ENCODE results near the gene DOK1.

Gene DOK1

GRCh38 chr2:74511104-74511989 lies 43.2 kb upstream of the DOK1 start:
- H3K27me3 ChIP-seq (replicated peaks; ENCODE audit: control insufficient read depth, insufficient read depth, low read length): peaks cover 2% of the 10 kb centered on the region; the same call in 1 of the 2 replicates
- DNase-seq (ENCODE audit: extremely low read depth, insufficient read length): no peak
- no peak overlapping the region for H3K4me3 ChIP-seq (replicated peaks; ENCODE audit: low read depth, low read length)
- TF ChIP-seq CTCF (IDR thresholded peaks at IDR 0.05; ENCODE audit: insufficient read depth, low read length, poor library complexity, severe bottlenecking): no peak
- no peaks in the 10 kb centered on the region for H3K36me3 ChIP-seq (ENCODE audit: control insufficient read depth, insufficient read depth, low read length)

GRCh38 chr2:74512744-74513604 lies 41.5 kb upstream of the DOK1 start:
- TF ChIP-seq CTCF (IDR thresholded peaks at IDR 0.05; ENCODE audit: insufficient read depth, low read length, poor library complexity, severe bottlenecking): no peak

GRCh38 chr2:74513605-74514367 lies 40.7 kb upstream of the DOK1 start:
- H3K27me3 ChIP-seq (replicated peaks; ENCODE audit: control insufficient read depth, insufficient read depth, low read length): peaks cover 2% of the 10 kb centered on the region; the same call in 1 of the 2 replicates
- TF ChIP-seq CTCF (IDR thresholded peaks at IDR 0.05; ENCODE audit: insufficient read depth, low read length, poor library complexity, severe bottlenecking): no peak
- H3K4me3 ChIP-seq (replicated peaks; ENCODE audit: low read depth, low read length): peak overlapping the region; percentile 46
- H3K36me3 ChIP-seq (ENCODE audit: control insufficient read depth, insufficient read depth, low read length): no peaks in the 10 kb centered on the region
- DNase-seq (ENCODE audit: extremely low read depth, insufficient read length): peak; percentile 33

More at GRCh38 chr2:74512744-74513604, 41.5 kb upstream of the DOK1 start:
- no peak for DNase-seq (ENCODE audit: extremely low read depth, insufficient read length)
- Histone ChIP-seq H3K36me3 (ENCODE audit: control insufficient read depth, insufficient read depth, low read length) (no peaks in the 10 kb centered on the region), H3K4me3 (replicated peaks; ENCODE audit: low read depth, low read length) (no peak overlapping the region), H3K27me3 (replicated peaks; ENCODE audit: control insufficient read depth, insufficient read depth, low read length) (peaks cover 2% of the 10 kb centered on the region; the same call in 1 of the 2 replicates)

- Histone ChIP-seq H3K4me3 (replicated peaks; ENCODE audit: low read depth, low read length) (peak within 1 kb of the TSS; percentile 46), H3K27me3 (replicated peaks; ENCODE audit: control insufficient read depth, insufficient read depth, low read length) (peaks cover 2% of the 10 kb centered on the region; the same call in 1 of the 2 replicates), H3K36me3 (ENCODE audit: control insufficient read depth, insufficient read depth, low read length) (no peaks in the 10 kb centered on the region)
- TF ChIP-seq CTCF (IDR thresholded peaks at IDR 0.05; ENCODE audit: insufficient read depth, low read length, poor library complexity, severe bottlenecking): peak; percentile 12
- no peak for DNase-seq (ENCODE audit: extremely low read depth, insufficient read length)
Observed at GRCh38 chr2:74514368-74515270, 39.9 kb upstream of the DOK1 start, which contains the start of gene TLX2. TSS of gene TLX2 (plus strand) at chr2:74514450. CDS start at chr2:74514807, 357 bp downstream.
